Upper lobe of left lung (tissue), 6 donors: ENCODE measurements around the gene ZNF641. TPM values are rescaled to one million over a fixed set of nuclear protein-coding genes. Genes with fewer than 3 reads are reported as not detected.

Experiments
- ATAC-seq, 2 donors: fragments of 200-7000 bp; cut with Tn5 transposase; one replicate each; pipeline ENCODE4 v1.9.1; 2022; ENCODE audit warnings: mild to moderate bottlenecking in 2 of 2, moderate library complexity in 2 of 2; ENCODE audit not compliant: low FRiP score in 2 of 2
- DNase-seq, 2 donors: peaks; one replicate each; pipeline ENCODE4 v3.0.0-alpha.2; 2019 to 2020
- H3K27ac ChIP-seq, 4 donors: fragments of 200-600 bp; sonication (generic); one replicate each; pipeline ENCODE4 v1.5.1; 2016 to 2019
- H3K27me3 ChIP-seq, 4 donors: fragments of 200-600 bp; sonication (generic); one replicate each; pipeline ENCODE4 v1.5.1; 2017 to 2019
- H3K36me3 ChIP-seq, 4 donors: fragments of 200-600 bp; sonication (generic); one replicate each; pipeline ENCODE4 v1.5.1; 2016 to 2019
- H3K4me1 ChIP-seq, 4 donors: fragments of 200-600 bp; sonication (generic); one replicate each; pipeline ENCODE4 v1.5.1; 2018 to 2019
- H3K4me3 ChIP-seq, 4 donors: fragments of 200-600 bp; sonication (generic); one replicate each; pipeline ENCODE4 v1.5.1; 2017 to 2019; ENCODE audit warnings: mild to moderate bottlenecking in 2 of 4, moderate library complexity in 1 of 4
- H3K9me3 ChIP-seq, 4 donors: fragments of 200-600 bp; sonication (generic); one replicate each; pipeline ENCODE4 v1.5.1; 2018 to 2019
- CTCF ChIP-seq, 6 experiments: fragments of 450-650 bp in 4 of 6; fragments of 200-600 bp in 2 of 6; sonication (generic) in 2 of 6; IDR thresholded peaks; one replicate each; pipeline ENCODE4 v1.5.1; 2016 to 2019; ENCODE audit warnings: antibody characterized with exemption in 6 of 6
- EP300 ChIP-seq, 4 donors: sonication (generic); formaldehyde crosslinking; IDR thresholded peaks; one replicate each; pipeline ENCODE4 v1.5.1; 2017; ENCODE audit warnings: antibody characterized with exemption in 4 of 4, control low read depth in 2 of 4
- POLR2A ChIP-seq, 4 donors: fragments of 450-650 bp; IDR thresholded peaks; one replicate each; pipeline ENCODE4 v1.5.1; 2016 to 2017; ENCODE audit warnings: antibody characterized with exemption in 4 of 4, mild to moderate bottlenecking in 2 of 4
- POLR2AphosphoS5 ChIP-seq, 2 donors: sonication (generic); formaldehyde crosslinking; IDR thresholded peaks; one replicate each; pipeline ENCODE4 v1.5.1; 2017; ENCODE audit warnings: antibody characterized with exemption in 2 of 2
- WGBS, 2 donors: methylation state at CpG; one replicate each; pipeline ENCODE4 v1.1.5; 2017 to 2018; 5-methylcytosine and 5-hydroxymethylcytosine counted together
- total RNA-seq, 6 donors: library from RNA; depleted of rRNA in 4 of 6; stranded (reverse); fragments of >200 nt in 4 of 6; gene quantifications; one replicate each; pipeline versions ENCODE4 v1.1.0 to v1.2.1, GENCODE V29; 2016 to 2021
- donor health status: DM: no; HTN: no; CAD: no; lungs with moderate emphysema.
- donor health status: DM: no; HTN: yes; CAD: no; lungs with severe emphysema.

Gene ZNF641
- total RNA-seq, 6 donors from 2014 or later: 16.8 to 60.8 (median 24.6) TPM

GRCh38 chr12:48366131-48366530 is 15.4 kb upstream of the ZNF641 start:
- Histone ChIP-seq H3K4me3 (no peak overlapping the region), H3K36me3 (no peaks in the 10 kb centered on the region), H3K27me3 (no peaks in the 10 kb centered on the region), H3K27ac (no peak overlapping the region), H3K9me3 (no peaks in the 10 kb centered on the region), H3K4me1 (no peaks in the 10 kb centered on the region)
- DNase-seq: no peak
- no peak for TF ChIP-seq EP300 (IDR thresholded peaks at IDR 0.05)
- no peak for TF ChIP-seq POLR2AphosphoS5 (IDR thresholded peaks at IDR 0.05)
- TF ChIP-seq CTCF (IDR thresholded peaks at IDR 0.05): no peak
- TF ChIP-seq POLR2A (IDR thresholded peaks at IDR 0.05): no peak
- WGBS, 2 donors: 54 to 77% methylated on average over 2 of the region's 2 CpGs
- ATAC-seq: no peak

GRCh38 chr12:48361664-48362339 is 11.1 kb upstream of the ZNF641 start:
- Histone ChIP-seq H3K9me3 (no peaks in the 10 kb centered on the region), H3K27me3 (no peaks in the 10 kb centered on the region), H3K27ac (no peak overlapping the region), H3K4me3 (no peak overlapping the region), H3K4me1 (no peaks in the 10 kb centered on the region), H3K36me3 (no peaks in the 10 kb centered on the region)
- ATAC-seq (no peak), DNase-seq (no peak)
- 80 to 84% methylated on average over 2 of the region's 2 CpGs for WGBS, 2 donors
- no peak for TF ChIP-seq CTCF (IDR thresholded peaks at IDR 0.05)
- TF ChIP-seq POLR2AphosphoS5 (IDR thresholded peaks at IDR 0.05): no peak
- no peak for TF ChIP-seq POLR2A (IDR thresholded peaks at IDR 0.05)
- no peak for TF ChIP-seq EP300 (IDR thresholded peaks at IDR 0.05)

- WGBS, 2 donors: 79 to 85% methylated on average over 7 of the region's 7 CpGs
- ATAC-seq (no peak), DNase-seq (no peak)
- Histone ChIP-seq H3K4me3 (no peak overlapping the region), H3K4me1 (no peaks in the 10 kb centered on the region), H3K27me3 (no peaks in the 10 kb centered on the region), H3K9me3 (no peaks in the 10 kb centered on the region), H3K27ac (no peak overlapping the region), H3K36me3 (no peaks in the 10 kb centered on the region)
- TF ChIP-seq POLR2A (IDR thresholded peaks at IDR 0.05) (no peak), POLR2AphosphoS5 (IDR thresholded peaks at IDR 0.05) (no peak), CTCF (IDR thresholded peaks at IDR 0.05) (no peak), EP300 (IDR thresholded peaks at IDR 0.05) (no peak)
These were observed 8.3 kb upstream of the ZNF641 start for GRCh38 chr12:48358937-48359513.

- Histone ChIP-seq H3K4me1 (peaks cover 0 to 8% (median 7%) of the 10 kb centered on the region in 4 donors), H3K27ac (no peak overlapping the region), H3K4me3 (no peak overlapping the region), H3K9me3 (no peaks in the 10 kb centered on the region), H3K27me3 (no peaks in the 10 kb centered on the region), H3K36me3 (no peaks in the 10 kb centered on the region)
- no peak for DNase-seq
- no peak for ATAC-seq
- no peak for TF ChIP-seq POLR2A (IDR thresholded peaks at IDR 0.05)
- TF ChIP-seq POLR2AphosphoS5 (IDR thresholded peaks at IDR 0.05): no peak
- no peak for TF ChIP-seq EP300 (IDR thresholded peaks at IDR 0.05)
- no peak for TF ChIP-seq CTCF (IDR thresholded peaks at IDR 0.05)
- WGBS, 2 donors: 90 to 94% methylated on average over 6 of the region's 6 CpGs
These were observed 5.5 kb upstream of the ZNF641 start for GRCh38 chr12:48356041-48356768.
